ENCODE data around the gene PFDN4.

PFDN4 gene

DNA sequence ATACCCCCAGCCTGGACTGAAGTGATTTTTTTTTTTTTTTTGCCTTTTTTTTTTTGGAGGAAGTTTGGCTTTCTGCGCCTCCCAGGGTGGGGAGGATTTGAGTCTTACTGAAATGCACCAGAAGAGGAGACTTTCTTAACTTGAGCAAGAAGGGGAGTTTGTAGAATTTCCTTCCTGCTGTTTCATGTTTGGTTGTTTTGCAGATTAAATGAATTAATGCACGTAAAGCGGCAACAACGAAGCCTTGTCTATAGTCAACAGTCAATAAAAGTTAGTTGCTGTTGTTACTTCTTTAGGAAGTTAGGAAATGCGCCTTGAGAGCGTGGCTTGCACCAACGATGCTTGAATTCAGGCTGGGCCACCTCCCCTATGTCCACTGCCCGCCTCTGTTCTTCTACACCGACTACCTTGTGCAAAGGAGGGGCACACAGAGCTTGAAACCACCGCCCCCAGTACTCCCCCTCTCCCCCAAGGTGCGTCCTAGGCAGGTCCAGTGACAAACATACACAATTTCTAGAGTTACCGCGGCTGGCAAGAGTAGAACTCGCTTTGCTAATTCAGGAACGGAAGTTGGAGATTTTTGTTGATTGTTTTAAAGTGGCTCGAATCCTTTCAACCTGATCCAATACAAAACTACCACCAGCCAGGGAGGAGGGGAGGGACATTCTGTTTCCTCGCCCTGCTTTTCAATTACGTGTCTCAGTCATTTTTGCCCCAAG is 33.3 kb upstream of the PFDN4 start:
- DNase-seq, result no peak

DNA sequence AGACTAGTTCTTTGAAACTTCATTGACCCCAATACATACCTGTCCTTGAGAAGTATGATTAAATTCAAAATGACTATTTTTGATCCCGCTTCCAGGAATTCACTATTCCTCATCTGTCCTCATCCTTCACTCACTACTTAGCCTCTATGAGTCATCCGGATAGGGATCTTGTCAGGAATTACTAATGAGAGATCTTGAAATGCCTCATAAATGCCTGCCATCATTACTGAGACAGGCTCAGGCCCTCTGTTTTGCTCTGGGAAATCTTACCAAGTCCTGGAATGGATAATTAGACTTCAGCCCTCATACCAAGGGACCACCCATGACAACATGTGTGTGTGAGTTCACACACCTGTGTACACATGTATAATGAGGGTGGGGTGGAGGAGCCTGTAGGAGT is 31.3 kb upstream of the PFDN4 start:
- DNase-seq, result no peak

DNA sequence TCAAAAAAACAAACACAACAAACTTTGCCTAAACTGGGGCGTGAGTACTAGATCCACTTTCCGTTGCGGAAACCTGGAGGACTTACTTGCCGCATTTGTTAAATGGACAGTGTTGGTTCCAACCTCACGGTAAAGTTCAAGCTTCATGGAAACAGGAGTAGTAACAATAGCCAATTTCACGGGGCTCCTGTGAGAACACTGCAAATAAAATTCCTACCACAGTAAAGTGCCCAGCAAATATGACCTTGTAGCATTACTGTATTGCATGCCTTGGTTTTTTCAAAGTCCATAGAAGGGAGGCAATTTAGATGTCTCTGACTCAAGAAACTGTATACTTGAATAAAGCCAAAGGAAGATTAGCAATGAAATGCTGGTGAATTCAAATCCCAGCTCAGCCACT is 30.5 kb upstream of the PFDN4 start:
- DNase-seq, result no peak

DNA sequence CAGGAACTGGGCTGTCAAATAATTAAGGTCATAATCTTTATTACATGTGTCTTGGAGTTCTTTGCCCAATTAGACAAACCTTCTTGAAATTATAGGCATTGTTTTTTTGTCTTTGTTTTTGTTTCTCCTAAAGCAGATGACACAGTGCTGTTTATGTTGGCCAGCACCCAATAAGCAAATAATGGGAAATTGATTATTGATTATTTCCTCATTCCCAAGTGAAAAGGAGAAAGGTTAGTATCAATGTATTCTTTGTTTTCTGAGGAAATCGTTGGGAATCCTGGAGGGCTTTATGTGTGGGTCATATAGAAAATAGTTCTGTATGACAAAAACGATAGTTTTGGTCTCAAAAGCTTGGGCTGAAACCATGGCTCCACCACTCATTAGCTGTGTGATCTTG is 29.6 kb upstream of the PFDN4 start:
- no peak for DNase-seq

DNA sequence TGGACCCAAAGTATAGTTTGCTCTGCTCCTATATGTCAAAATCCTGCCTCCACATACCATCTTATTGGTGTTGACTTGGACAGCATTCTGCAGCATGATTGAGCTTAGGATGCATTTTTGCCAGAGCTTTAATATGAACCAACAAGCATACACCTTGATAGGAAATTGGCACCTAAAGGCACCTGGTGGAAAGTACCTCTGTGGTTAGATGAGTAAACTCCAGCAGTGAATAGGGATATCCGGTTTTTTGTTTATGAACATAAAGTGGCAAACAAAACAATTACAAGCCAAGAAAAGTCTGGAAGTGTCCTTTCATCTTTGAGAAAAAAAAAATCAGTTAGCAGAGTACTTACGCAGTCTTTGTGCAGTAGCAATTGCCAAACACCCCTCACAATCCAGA is 27.9 kb upstream of the PFDN4 start:
- no peak for DNase-seq

DNA sequence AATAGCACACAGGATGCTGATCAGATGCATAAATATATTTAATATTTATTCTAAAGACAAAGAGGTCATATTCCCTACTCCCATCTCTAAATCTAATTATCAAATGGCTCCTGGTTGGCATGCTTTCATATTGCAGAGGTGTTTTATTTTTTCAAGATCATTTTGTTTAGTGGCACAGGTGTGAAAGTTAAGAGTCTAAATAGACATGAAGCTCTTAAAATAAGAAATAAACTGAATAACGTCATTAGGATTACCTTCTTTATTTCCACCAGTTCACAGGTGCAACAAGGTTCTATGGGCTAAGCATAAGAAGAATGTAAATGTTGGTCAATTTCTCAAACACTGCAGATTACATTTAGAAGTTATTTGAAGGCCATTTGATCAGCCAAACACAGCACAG is 27.0 kb upstream of the PFDN4 start:
- DNase-seq, result no peak

DNA sequence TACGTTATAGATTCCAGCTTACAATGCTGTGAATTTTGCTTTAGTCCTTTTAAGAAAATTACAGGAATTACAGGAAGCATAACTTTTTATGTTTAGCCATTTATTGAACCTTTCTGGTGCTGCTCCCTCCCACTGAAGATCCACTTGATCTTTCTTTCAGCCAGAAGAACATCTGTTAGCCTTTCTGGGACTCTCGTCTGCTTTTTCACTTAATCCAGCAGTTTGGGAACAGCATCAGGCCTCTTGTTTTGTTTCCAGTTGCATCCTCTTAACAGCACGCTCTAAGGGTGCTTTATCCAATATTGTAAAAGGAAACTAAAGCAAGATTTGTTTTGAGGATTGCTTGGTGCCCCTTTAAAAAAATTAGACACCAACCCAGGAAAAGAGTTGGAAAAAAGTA is 23.8 kb upstream of the PFDN4 start:
- no peak for DNase-seq

DNA sequence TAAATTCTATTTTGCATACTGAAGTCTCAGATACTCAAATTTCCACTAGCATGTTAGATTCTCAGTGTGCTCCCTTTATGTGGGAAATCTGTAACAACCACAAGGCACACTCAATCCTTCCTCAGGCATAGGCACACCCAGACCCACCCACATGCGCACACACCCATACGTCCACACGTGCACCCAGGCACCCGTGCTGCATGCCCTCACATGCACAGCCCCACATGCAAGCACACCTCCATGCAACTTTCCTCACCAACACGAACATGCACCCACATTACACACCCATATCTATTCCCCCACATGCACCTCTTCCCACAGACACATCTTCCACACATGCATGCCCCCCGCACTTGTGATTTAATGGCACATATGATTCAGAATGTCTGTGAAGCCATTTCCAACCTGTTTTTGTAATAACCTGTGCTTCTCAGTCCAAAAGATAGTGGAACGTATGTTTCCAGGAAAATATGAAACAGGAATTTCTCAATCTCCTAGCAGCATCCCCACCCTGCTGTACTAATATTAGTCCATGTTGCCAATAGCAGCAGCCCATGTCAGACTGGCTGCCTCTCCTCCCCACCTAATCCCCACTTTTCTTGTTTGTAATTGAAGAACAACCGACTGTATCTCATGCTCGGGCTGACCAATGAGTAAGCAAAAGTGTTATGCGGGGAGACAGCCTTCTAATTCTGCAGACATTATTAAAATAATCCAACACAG is 22.8 kb upstream of the PFDN4 start:
- no peak for DNase-seq

DNA sequence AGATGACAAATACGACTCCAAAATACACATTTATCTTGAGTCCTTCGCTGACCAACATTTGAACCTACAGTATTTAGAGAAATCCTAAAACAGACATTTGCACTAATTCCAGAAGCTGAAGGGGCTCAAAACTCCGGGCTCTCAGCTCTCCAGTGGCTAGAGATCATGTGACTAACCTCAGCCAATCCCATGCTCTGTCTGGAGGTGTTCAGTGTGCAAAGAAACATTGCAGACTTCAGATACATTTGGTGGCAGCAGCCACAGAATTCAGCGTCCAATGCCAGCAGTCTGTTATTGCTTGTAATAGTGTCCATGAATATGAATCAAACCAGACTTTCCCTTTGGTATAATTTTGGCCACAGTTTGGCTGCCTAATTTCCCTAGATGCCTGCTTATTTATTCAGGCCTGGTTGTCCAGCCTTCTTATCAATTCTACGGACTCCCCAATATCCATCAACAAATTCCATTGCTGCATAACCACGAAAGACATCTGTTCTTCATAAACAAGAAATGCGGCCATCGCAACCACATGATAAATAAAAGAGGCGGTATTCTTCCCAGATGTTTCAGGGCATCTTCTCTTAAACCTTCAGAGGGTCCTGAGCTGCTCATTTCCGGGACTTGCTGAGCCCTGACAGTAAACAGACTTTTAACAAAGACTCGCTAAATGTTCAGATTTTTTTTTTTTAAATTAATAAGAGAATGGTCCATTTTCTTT is 19.6 kb upstream of the PFDN4 start:
- DNase-seq, result no peak

DNA sequence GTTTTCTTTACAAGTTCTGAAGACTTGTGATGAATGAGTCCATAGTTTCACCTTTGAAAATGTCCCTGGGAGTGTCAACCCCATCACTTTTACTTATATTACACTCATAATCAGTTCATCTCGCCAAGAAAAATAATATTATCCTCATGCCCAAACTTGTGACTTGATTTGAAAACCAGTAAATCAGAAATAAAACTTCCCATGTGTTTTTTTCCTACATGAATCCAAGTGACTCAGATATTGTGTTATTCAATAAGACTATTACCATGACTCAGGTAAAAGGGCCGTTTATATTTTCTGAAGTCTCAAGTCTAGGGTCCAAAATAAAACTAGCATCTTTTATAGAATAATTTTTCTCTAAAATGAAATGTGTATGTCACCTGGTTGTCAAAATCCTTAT is 18.3 kb upstream of the PFDN4 start:
- no peak for DNase-seq

DNA sequence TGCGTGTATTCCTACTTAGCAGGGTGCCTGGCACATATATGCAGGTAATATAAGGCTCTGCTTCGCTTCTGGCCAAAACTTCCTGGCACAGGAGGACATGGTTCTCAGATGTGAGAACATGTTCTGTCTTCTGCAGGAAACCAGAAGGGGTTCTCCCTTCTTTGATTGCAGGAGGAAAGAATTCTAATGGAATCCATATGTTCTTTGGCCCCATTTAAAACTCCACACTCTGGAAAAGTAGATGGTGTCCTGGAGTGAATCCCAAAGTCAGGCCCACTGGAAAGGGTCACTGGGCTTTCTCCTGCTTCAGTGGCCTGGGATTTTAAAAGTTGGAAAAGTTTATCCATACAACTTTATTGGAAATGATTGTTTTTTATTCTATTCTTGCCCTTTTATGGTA is 17.7 kb upstream of the PFDN4 start:
- DNase-seq, result no peak

DNA sequence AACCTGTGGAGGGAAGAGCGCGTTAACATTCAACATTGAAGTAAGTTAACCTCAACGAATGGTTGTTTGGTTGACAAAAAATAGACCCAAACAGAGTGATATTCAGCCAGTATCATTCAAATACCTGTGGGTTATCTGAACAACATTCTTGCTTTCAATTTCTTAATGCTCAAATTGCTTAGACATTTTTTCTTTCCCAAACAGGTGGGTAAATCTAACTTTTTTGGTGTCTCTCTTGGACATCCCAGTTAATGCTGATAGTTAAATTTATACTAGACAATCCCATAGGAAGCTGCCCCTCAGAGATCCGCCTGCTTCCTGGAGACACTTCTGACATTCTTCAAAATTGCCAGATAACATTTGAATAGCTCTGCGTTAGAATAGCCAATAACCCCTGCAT is 14.1 kb upstream of the PFDN4 start:
- no peak for DNase-seq

DNA sequence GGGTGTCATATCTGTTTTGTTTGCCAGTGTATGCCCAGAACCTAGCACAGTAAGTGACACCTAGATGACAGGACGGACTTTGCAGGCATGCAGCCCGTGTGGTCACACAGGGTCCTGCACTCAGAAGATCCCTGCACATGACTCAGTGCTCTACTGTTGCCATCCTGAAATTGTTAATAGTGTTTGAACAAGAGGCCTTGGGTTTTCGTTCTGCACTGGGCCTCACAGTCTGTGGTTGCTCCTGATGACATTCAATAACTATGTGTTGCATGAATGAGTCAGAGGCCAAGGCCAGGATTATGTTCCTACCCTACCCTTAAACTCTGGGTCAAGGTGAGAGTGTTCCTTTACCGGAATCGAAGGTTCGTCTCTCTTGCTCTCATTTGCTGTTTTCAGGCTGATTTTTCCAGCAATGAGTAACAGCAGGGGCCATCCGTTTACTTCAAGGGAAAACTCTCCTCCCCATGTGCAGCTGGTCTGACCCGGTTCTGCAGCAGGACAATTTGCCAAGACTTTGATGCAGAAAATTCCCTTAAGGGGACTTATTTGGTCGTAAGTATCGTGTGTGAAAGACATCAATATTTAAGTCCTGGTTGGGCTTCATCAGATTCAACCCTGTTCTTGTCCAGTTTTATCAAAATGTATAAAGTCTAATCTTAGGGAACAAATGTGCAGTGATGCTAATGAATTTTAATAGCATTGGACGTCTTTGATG is 13.0 kb upstream of the PFDN4 start:
- no peak for DNase-seq

DNA sequence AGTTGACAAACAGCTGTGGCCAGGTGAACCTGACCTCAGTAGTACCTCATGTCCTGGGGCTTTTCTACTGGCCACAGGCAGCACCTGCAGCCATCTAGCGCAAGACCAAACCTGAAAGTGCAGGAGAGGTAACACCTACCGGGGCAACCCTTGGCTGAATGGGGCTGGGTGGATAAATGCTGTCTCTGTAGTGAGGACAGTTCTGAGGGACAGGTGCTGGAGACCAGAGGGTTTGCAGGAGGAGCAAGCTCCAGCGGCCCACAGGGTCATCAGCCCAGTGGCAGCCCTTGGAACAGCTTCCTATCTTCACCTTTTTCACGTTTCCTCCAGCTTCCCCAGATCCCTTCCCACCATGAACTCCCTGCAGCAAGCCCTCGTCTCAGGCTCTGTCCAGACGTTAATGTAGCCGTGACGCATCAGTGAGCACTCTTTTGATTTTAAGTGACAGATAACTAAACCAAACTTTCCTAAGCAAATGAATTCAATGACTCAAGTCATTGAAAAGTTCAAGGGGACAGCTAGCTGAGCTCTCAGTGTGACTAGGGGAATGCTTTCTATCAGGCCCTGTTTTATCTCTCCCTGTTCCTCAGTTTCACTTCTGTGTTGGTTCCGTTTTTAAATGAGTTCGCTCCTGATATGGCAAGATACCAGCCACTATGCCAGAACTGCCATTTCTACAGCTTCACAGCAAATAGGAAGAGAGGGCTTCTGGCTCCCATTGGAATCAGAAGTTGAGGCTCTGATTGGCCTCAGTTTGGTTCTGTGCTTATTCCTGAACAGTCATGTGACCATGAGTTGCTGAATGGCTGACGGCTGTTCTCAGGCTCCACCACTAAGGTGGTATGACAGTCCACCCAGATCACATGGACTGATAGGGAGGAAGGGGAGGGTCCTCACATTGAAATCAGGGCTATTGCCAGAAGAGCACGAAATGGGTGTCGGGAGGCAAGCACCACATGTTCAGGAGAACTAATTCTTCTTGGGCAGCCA is 12.1 kb upstream of the PFDN4 start:
- peak; percentile 26 for DNase-seq

DNA sequence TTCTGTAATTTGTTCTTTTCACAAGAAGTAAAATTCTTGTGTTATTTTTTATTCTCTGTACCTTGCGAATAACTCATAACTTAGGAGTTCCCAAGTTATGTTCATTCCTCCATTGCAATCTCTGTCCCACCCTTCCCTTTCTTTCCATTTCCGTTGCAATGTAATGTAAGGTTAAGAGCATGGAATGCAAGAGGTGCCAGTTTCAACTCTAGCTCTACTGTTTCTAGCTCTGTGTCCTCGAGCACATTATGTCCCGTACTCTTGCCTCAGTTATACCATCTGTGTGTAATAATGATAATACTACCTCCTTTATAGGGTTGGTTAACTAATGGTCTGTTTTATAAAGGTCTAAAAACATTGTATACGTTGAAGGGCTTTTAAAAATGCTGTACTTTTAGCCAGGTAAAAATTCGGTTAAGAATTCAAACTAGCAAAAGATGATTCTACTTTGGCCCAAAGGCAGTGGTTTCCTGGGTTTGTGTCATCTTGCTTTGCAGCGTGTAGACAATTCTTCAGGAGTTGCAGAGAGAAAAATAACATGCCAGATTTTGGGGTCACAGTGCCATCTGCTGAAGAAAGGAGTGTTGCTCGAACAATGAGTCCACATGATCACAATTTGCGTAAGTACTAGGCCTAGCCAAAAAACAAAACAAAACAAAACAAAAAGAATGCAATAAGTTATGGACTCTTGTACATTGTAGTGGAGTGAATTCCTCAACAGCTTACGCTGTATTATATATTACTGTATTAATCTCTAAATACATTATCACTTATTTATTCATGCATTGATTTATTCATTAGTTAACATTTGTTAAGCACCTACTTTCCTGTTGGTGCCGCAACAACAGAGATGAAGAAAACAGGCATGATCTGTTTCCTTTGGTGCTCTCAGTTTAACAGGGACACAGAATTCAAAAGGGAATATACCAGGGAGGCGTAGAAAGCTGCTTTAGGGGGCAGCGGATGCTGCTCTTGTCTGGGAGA is 10.0 kb upstream of the PFDN4 start:
- peak; percentile 21 for DNase-seq

DNA sequence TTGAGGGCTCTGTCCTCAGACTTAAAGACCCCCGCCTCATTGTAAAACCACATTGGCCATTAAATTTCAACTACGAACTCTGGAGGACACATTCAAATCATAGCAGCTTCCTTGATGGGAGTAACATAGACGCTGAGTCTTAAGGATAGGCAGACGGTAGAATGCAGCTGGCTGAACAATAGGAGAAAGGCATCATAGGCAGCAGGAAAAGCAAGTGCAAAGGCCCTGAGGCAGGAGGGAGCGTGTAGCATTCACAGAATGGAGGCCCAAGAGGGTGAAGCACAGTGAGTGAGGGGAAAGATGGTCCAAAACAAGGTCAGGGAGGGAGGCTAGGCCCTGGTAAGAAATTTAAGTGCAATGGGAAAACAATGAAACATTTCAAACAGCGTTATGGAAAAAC is 8.6 kb upstream of the PFDN4 start:
- no peak for DNase-seq

DNA sequence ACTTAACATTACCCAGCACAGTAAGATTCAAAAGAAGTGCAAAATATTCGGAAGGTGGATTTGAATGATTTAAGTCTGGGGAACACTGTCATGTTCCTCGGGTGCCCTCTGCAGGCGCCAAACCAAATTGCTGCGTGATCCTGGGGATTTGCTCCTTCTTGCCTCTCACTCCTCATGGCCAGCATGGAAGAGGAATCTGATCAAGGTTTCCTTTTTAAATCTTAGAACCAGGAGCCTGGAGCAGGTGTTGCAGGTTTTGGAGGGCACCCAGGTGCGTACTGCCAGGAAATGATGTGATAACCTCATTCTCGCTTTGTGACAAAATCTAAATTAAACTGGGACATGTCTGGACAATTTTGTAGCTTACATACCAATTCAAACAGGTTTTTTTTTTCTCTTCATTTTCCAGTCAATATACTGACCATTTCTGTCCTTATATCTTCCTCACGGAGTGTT is 8.1 kb upstream of the PFDN4 start:
- DNase-seq, result peak; percentile 84

DNA sequence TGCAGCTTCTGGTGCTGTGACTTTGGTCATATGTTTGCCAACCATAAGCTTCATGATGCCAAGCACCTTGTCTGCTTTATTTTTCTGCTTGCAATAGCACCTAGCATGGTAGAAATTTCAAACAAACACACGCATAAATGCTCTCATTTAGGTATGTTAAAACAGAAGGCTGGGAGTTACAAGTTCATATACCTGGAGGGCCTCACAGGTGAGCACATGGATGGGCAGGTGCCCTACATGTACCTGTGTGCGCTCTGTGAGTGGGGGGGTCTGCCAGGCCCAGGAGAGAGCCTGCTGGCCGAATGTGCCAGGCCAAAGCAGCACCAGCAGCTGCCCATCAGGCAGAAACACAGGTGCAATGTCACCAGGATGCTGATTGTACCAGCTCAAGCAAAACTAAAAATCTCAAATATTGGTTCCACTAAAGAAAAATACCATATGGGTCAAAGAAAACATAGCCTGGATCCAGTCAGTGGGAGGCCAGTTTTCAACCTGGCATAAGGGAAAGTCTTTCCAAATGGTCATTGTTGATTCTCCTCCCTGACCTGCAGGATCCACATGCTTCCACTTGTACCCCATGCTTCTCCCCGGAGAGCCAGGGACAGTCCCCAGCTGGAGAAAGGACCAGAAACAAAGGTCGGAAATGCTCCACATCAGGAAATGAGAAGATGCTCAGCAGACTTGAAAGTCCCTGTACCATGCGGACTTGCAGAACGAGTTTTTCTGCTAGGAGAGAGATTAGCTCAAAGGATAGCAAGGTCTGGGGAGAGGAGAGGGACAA is 7.2 kb upstream of the PFDN4 start:
- no peak for DNase-seq

DNA sequence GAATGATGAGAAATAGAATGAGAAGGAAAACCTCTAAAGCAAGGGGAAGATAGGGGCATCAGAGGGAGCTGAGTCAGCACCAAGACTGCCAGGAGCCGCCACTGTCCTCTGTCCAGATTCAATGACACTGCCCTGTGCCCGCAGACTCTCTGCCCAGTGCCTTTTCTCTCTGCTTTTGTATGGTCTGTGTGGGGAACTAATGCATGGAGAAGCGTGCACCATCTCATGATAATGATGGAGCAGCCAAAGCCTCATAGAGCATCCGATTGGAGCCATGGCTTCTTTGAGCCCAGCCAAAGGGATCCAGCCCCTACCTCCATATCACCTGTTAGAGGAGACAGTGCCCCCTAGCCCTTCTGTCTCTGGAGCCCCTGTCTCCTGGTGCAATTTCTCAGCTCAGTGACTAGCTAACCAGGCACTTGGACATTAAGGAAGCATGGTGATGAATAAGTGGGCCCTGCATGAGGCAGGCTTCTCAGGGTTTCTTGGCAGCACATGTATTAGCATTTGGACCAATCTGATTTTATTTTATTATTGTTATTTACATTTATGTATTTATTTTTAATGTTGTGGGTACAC is 6.5 kb upstream of the PFDN4 start:
- DNase-seq, result no peak

DNA sequence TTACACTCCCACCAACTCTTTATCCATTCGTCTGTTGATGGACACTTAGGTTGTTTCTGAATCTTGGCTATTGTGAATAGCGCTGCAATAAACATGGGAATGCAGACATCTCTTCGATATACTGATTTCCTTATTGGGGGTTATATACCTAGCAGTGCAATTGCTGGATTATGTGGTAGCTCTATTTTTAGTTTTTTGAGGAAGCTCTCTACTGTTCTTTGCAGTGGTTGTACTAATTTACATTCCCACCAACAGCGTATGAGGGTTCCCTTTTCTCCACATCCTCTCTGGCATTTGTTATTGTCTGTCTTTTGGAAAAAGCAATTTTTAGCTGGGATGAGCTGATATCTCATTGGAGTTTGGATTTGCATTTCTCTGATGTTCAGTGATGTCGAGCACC is 4.6 kb upstream of the PFDN4 start:
- no peak for DNase-seq
